ENCODE data around the gene STRBP. TPM values are rescaled to one million over a fixed set of nuclear protein-coding genes. Genes with fewer than 3 reads are reported as not detected.

The STRBP gene
- total RNA-seq, 1 donor from 2014 or later: 58.9 TPM

DNA sequence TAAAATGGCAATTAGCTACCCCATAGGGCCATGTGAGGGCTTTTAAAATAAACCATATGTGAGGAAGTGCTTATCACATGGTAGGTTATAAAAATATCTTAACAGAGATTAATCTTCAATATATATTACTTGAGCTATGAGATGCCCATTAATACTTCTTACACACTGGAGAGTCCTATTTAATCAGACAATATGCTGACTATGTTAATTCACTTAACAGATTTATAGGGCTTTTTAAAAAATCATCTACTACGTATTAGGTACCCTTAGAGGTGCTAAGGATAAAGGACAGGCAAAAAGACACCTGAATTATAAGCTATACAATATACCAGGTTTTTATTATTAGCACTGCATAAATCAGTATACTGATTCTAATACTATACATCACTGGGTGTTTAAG, 102.6 kb downstream of the STRBP start:
- DNase-seq (ENCODE audit: low read depth, low spot score): no peak
- H3K4me1 Mint-ChIP-seq: peaks cover 4% of the 10 kb centered on the region
- no peak overlapping the region for H3K4me3 Mint-ChIP-seq
- TF ChIP-seq, protein P1, sequence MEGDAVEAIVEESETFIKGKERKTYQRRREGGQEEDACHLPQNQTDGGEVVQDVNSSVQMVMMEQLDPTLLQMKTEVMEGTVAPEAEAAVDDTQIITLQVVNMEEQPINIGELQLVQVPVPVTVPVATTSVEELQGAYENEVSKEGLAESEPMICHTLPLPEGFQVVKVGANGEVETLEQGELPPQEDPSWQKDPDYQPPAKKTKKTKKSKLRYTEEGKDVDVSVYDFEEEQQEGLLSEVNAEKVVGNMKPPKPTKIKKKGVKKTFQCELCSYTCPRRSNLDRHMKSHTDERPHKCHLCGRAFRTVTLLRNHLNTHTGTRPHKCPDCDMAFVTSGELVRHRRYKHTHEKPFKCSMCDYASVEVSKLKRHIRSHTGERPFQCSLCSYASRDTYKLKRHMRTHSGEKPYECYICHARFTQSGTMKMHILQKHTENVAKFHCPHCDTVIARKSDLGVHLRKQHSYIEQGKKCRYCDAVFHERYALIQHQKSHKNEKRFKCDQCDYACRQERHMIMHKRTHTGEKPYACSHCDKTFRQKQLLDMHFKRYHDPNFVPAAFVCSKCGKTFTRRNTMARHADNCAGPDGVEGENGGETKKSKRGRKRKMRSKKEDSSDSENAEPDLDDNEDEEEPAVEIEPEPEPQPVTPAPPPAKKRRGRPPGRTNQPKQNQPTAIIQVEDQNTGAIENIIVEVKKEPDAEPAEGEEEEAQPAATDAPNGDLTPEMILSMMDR (conservative IDR thresholded peaks at IDR 0.05): no peak
- no peaks in the 10 kb centered on the region for H3K27me3 Mint-ChIP-seq (ENCODE audit: low read depth)
- H3K9me3 Mint-ChIP-seq: no peaks in the 10 kb centered on the region
- H3K27ac Mint-ChIP-seq (ENCODE audit: unreplicated experiment): no peak overlapping the region
- no peaks in the 10 kb centered on the region for H3K36me3 Mint-ChIP-seq (ENCODE audit: low read depth)

DNA sequence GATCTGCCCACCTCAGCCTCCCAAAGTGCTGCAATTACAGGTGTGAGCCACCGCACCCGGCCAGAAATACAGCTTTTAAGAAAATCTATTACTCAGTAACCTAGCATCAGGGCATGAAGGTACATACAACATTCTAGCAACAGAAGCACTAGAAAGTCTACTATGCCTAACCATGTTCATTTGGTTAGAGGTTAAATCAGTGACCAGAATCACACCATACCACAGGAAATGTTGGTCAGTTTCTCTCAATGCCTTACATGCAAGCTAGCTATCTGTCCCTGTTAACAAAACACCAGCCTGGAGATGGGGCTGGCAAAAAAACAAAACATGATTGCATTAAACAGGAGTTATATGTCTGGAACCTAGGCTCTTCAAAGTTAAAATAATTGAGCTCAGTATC, 104.1 kb downstream of the STRBP start:
- Mint-ChIP-seq H3K4me3 (no peak overlapping the region), H3K27ac (ENCODE audit: unreplicated experiment) (no peak overlapping the region), H3K9me3 (no peaks in the 10 kb centered on the region), H3K36me3 (ENCODE audit: low read depth) (no peaks in the 10 kb centered on the region), H3K4me1 (no peaks in the 10 kb centered on the region), H3K27me3 (ENCODE audit: low read depth) (no peaks in the 10 kb centered on the region)
- no peak for DNase-seq (ENCODE audit: low read depth, low spot score)
- TF ChIP-seq, protein P1 (conservative IDR thresholded peaks at IDR 0.05): no peak

DNA sequence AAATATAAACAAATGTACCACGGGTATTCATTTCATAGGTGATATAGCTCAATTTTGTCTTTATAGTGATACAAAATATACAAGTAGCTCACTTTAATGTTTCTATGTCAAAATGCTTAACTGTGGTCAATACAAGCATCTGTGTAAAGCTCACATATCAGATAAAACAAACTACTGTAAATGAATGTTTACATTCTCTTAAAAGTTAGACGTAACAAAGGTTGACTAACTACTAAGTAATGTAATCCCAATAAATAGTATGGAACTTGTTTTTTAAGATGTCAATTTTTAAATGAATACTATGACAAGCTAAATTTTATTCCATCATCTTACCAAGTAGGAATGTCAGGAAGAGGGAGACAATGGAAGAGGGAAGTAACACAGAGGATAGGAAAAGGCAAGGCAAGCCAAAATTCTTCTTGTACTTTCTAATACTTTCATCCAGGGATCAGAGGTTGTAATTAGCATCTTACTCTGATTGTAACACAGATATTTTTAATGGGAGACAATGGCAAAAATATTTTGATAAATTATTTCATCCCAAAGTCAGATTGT, 105.5 kb downstream of the STRBP start:
- no peak for DNase-seq (ENCODE audit: low read depth, low spot score)
- Mint-ChIP-seq H3K27me3 (ENCODE audit: low read depth) (no peaks in the 10 kb centered on the region), H3K27ac (ENCODE audit: unreplicated experiment) (no peak overlapping the region), H3K36me3 (ENCODE audit: low read depth) (no peaks in the 10 kb centered on the region), H3K9me3 (no peaks in the 10 kb centered on the region), H3K4me3 (no peak overlapping the region), H3K4me1 (no peaks in the 10 kb centered on the region)
- TF ChIP-seq, protein P1 (conservative IDR thresholded peaks at IDR 0.05): no peak

DNA sequence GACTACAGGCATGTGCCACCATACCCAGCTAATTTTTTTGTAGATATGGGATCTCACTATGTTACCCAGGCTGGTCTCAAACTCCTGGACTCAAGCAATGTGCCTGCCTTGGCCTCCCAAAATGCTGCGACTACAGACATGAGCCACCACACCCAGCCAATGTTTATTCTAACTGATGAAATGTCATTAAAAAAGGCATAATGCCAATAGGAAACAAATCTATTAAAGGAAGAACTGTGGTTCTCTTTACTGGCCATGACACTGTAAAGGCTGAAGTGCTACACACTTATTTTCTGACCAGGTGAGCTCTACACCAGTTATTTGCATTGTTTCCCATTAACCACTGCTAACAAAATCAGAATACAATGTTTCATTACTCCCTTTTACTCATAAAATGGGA, 106.0 kb downstream of the STRBP start:
- Mint-ChIP-seq H3K4me3 (no peak overlapping the region), H3K27me3 (ENCODE audit: low read depth) (no peaks in the 10 kb centered on the region), H3K36me3 (ENCODE audit: low read depth) (peaks cover 3% of the 10 kb centered on the region), H3K4me1 (no peaks in the 10 kb centered on the region), H3K9me3 (no peaks in the 10 kb centered on the region), H3K27ac (ENCODE audit: unreplicated experiment) (no peak overlapping the region)
- DNase-seq (ENCODE audit: low read depth, low spot score): no peak
- TF ChIP-seq, protein P1 (conservative IDR thresholded peaks at IDR 0.05): no peak

DNA sequence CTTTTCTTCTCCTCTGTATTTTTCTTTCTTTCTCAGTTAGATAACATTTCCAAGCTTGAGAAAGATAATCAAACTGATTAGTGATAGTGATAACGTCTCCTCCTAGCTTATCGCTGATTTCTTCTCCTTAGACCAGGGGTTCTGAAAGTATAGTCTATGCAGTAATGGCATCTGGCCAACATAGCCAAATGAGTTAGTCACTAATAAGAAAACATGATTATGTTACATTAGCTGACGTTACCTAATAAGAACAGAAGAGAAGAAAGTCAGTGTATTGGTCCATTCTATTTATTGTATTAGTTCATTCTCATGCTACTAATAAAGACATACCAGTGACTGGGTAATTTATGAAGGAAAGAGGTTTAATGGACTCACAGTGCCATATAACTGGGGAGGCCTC, 111.2 kb downstream of the STRBP start:
- TF ChIP-seq, protein P1 (conservative IDR thresholded peaks at IDR 0.05): no peak

More for the DNA sequence above, 111.2 kb downstream of the STRBP start:
- H3K4me3 Mint-ChIP-seq: no peak overlapping the region
- no peaks in the 10 kb centered on the region for H3K27me3 Mint-ChIP-seq (ENCODE audit: low read depth)
- H3K4me1 Mint-ChIP-seq: no peaks in the 10 kb centered on the region
- peaks cover 4% of the 10 kb centered on the region for H3K36me3 Mint-ChIP-seq (ENCODE audit: low read depth)
- no peak overlapping the region for H3K27ac Mint-ChIP-seq (ENCODE audit: unreplicated experiment)
- no peaks in the 10 kb centered on the region for H3K9me3 Mint-ChIP-seq
- DNase-seq (ENCODE audit: low read depth, low spot score): no peak

All from neural crest cell (in vitro differentiated cells).